Spleen (tissue), 11 donors: ENCODE measurements around the gene RNF13. TPM values are rescaled to one million over a fixed set of nuclear protein-coding genes. Genes with fewer than 3 reads are reported as not detected.

Source experiments
- DNase-seq: peaks from one replicate; pipeline ENCODE4 v3.0.0-alpha.2; 2020
- H3K27ac ChIP-seq, 8 donors: fragments of 200-600 bp; sonication (generic) in 7 of 8; 1 replicate in 4 of 8; 2 replicates in 4 of 8; pipeline versions ENCODE4 v1.5.0 to v1.8.0; 2016 to 2021; ENCODE audit warnings: inconsistent platforms in 4 of 8, mild to moderate bottlenecking in 4 of 8, moderate library complexity in 1 of 8
- H3K27me3 ChIP-seq, 7 donors: fragments of 200-600 bp; sonication (generic) in 6 of 7; replicated peaks in 1 of 7; 1 replicate in 4 of 7; 2 replicates in 3 of 7; pipeline versions ENCODE4 v1.5.0 to v1.8.0; 2016 to 2021; ENCODE audit warnings: inconsistent platforms in 3 of 7, mild to moderate bottlenecking in 1 of 7
- H3K36me3 ChIP-seq, 6 donors: fragments of 200-600 bp; sonication (generic) in 5 of 6; 1 replicate in 4 of 6; 2 replicates in 2 of 6; pipeline versions ENCODE4 v1.5.0 to v1.8.0; 2016 to 2021; ENCODE audit warnings: inconsistent platforms in 2 of 6
- H3K4me1 ChIP-seq, 6 donors: fragments of 200-600 bp; sonication (generic) in 5 of 6; 1 replicate in 3 of 6; 2 replicates in 3 of 6; pipeline versions ENCODE4 v1.5.0 to v1.8.0; 2016 to 2021; ENCODE audit warnings: inconsistent platforms in 3 of 6
- H3K4me3 ChIP-seq, 8 donors: fragments of 200-600 bp; sonication (generic) in 7 of 8; 1 replicate in 4 of 8; 2 replicates in 4 of 8; pipeline versions ENCODE4 v1.5.0 to v1.8.0; 2016 to 2021; ENCODE audit warnings: inconsistent platforms in 4 of 8, mild to moderate bottlenecking in 4 of 8, moderate library complexity in 2 of 8
- H3K9me3 ChIP-seq, 8 donors: fragments of 200-600 bp; sonication (generic) in 7 of 8; 1 replicate in 4 of 8; 2 replicates in 4 of 8; pipeline versions ENCODE4 v1.5.0 to v1.8.0; 2016 to 2021; ENCODE audit warnings: inconsistent platforms in 4 of 8
- CTCF ChIP-seq, 11 experiments: fragments of 200-600 bp in 7 of 11; fragments of 450-650 bp in 4 of 11; sonication (generic) in 4 of 11; IDR thresholded peaks in 8 of 11; conservative IDR thresholded peaks in 3 of 11; 1 replicate in 7 of 11; 2 replicates in 4 of 11; pipeline versions ENCODE4 v1.4.0 to v1.8.0; 2016 to 2021; ENCODE audit warnings: antibody characterized with exemption in 11 of 11, inconsistent platforms in 4 of 11, mild to moderate bottlenecking in 1 of 11
- POLR2A ChIP-seq, 3 donors: fragments of 450-650 bp; IDR thresholded peaks; one replicate each; pipeline ENCODE4 v1.5.1; 2017; ENCODE audit warnings: antibody characterized with exemption in 3 of 3, mild to moderate bottlenecking in 1 of 3
- POLR2AphosphoS5 ChIP-seq, 3 donors: sonication (generic); formaldehyde crosslinking; IDR thresholded peaks; one replicate each; pipeline ENCODE4 v1.5.1; 2017; ENCODE audit warnings: antibody characterized with exemption in 3 of 3
- WGBS, 5 donors: extraction: QIAGEN DNeasy Blood & Tissue Kit in 3 of 5; methylation state at CpG; one replicate each; pipeline versions ENCODE4 v1.1.5 to v1.1.7; 2013 to 2018; 5-methylcytosine and 5-hydroxymethylcytosine counted together
- intact Hi-C: fragments of 100-400 bp; cut with DNase I; formaldehyde crosslinking; loops from one replicate; pipeline ENCODE4 v1.15.0; 2023; ENCODE audit warnings: low total_unique reads
- polyA plus RNA-seq, 3 donors: library from polyadenylated mRNA; stranded (reverse); fragments of 200-250 nt; gene quantifications; one replicate each; pipeline ENCODE4 v1.2.1, GENCODE V29; 2013
- total RNA-seq, 7 donors: library from RNA; depleted of rRNA in 3 of 7; stranded (reverse); fragments of >200 nt in 3 of 7; fragmentation: NEBNext Ultra II Directional in 4 of 7; extraction: Animal tissue kit (Norgen Biotek cat#: 25700) in 4 of 7; gene quantifications; one replicate each; pipeline versions ENCODE4 v1.1.0 to v1.2.1, GENCODE V29; 2016 to 2021
- donor health status: healthy with polysubstance abuse.
- donor health status: DM: no; HTN: no; CAD: no; lungs with moderate emphysema.
- donor health status: DM: no; HTN: no; CAD: no.
- donor health status: Bipolar disorder and iron deficiency.
- donor health status: healthy.
- donor health status: DM: no; HTN: no; CAD: no.
- donor health status: DM: yes; HTN: yes; CAD: no.

Gene RNF13
- total and polyA plus RNA-seq, 10 donors = 30.7 to 137 (median 111) TPM

- no peak overlapping the region for H3K27ac ChIP-seq
- H3K36me3 ChIP-seq = peaks cover 0 to 45% (median 0%) of the 10 kb centered on the region in 6 donors
- WGBS, 5 donors = 85 to 91% (median 87%) methylated on average over 3 of the region's 3 CpGs
- no peak for TF ChIP-seq CTCF (IDR thresholded peaks at IDR 0.05 in 8 of 11, conservative IDR thresholded peaks at IDR 0.05 in 3 of 11)
- TF ChIP-seq POLR2AphosphoS5 (IDR thresholded peaks at IDR 0.05) = no peak
- no peak for TF ChIP-seq POLR2A (IDR thresholded peaks at IDR 0.05)
- no peaks in the 10 kb centered on the region for H3K4me1 ChIP-seq
- no peaks in the 10 kb centered on the region for H3K27me3 ChIP-seq
- no peak overlapping the region for H3K4me3 ChIP-seq
- no peak for DNase-seq
- intact Hi-C loops = no loop called here
- no peaks in the 10 kb centered on the region for H3K9me3 ChIP-seq
Observed at GRCh38 chr3:149902498-149903139, 89.6 kb downstream of the RNF13 start.

- H3K9me3 ChIP-seq = no peaks in the 10 kb centered on the region
- intact Hi-C loops = no loop called here
- no peak for DNase-seq
- H3K27me3 ChIP-seq = no peaks in the 10 kb centered on the region
- no peak overlapping the region for H3K27ac ChIP-seq
- H3K36me3 ChIP-seq = peaks cover 0 to 48% (median 2%) of the 10 kb centered on the region in 6 donors
- no peaks in the 10 kb centered on the region for H3K4me1 ChIP-seq
- no peak for TF ChIP-seq CTCF (IDR thresholded peaks at IDR 0.05 in 8 of 11, conservative IDR thresholded peaks at IDR 0.05 in 3 of 11)
- no peak for TF ChIP-seq POLR2A (IDR thresholded peaks at IDR 0.05)
- TF ChIP-seq POLR2AphosphoS5 (IDR thresholded peaks at IDR 0.05) = no peak
- no peak overlapping the region for H3K4me3 ChIP-seq
Observed at GRCh38 chr3:149906036-149906435, 93.0 kb downstream of the RNF13 start.

GRCh38 chr3:149908424-149908957 is 95.5 kb downstream of the RNF13 start:
- H3K4me1 ChIP-seq = no peaks in the 10 kb centered on the region
- no peak overlapping the region for H3K27ac ChIP-seq
- DNase-seq = no peak
- H3K36me3 ChIP-seq = peaks cover 0 to 71% (median 13%) of the 10 kb centered on the region in 6 donors
- TF ChIP-seq CTCF (IDR thresholded peaks at IDR 0.05 in 8 of 11, conservative IDR thresholded peaks at IDR 0.05 in 3 of 11) (no peak), POLR2A (IDR thresholded peaks at IDR 0.05) (no peak), POLR2AphosphoS5 (IDR thresholded peaks at IDR 0.05) (no peak)
- no peaks in the 10 kb centered on the region for H3K9me3 ChIP-seq
- H3K27me3 ChIP-seq = no peaks in the 10 kb centered on the region
- no peak overlapping the region for H3K4me3 ChIP-seq
- intact Hi-C loops = no loop called here

- Histone ChIP-seq H3K27ac (no peak overlapping the region), H3K36me3 (peaks cover 0 to 75% (median 19%) of the 10 kb centered on the region in 6 donors), H3K4me1 (no peaks in the 10 kb centered on the region), H3K27me3 (no peaks in the 10 kb centered on the region), H3K4me3 (no peak overlapping the region), H3K9me3 (no peaks in the 10 kb centered on the region)
- 95 to 99% (median 98%) methylated on average over 4 of the region's 4 CpGs for WGBS, 5 donors
- intact Hi-C loops = no loop called here
- TF ChIP-seq POLR2AphosphoS5 (IDR thresholded peaks at IDR 0.05) = no peak
- no peak for DNase-seq
Observed at GRCh38 chr3:149909923-149910322, 96.9 kb downstream of the RNF13 start.
